Spleen (tissue), 11 donors: ENCODE measurements around the gene PCBP3. TPM values are rescaled to one million over a fixed set of nuclear protein-coding genes. Genes with fewer than 3 reads are reported as not detected.
"Not testable (repeated sequence)": the region's sequence is repeated elsewhere in the genome, so short reads cannot be mapped to it uniquely, and the experiment has no call there.

Source experiments
- DNase-seq: peaks from one replicate; pipeline ENCODE4 v3.0.0-alpha.2; 2020
- H3K27ac ChIP-seq, 8 donors: fragments of 200-600 bp; sonication (generic) in 7 of 8; 1 replicate in 4 of 8; 2 replicates in 4 of 8; pipeline versions ENCODE4 v1.5.0 to v1.8.0; 2016 to 2021; ENCODE audit warnings: inconsistent platforms in 4 of 8, mild to moderate bottlenecking in 4 of 8, moderate library complexity in 1 of 8
- H3K27me3 ChIP-seq, 7 donors: fragments of 200-600 bp; sonication (generic) in 6 of 7; replicated peaks in 1 of 7; 1 replicate in 4 of 7; 2 replicates in 3 of 7; pipeline versions ENCODE4 v1.5.0 to v1.8.0; 2016 to 2021; ENCODE audit warnings: inconsistent platforms in 3 of 7, mild to moderate bottlenecking in 1 of 7
- H3K36me3 ChIP-seq, 6 donors: fragments of 200-600 bp; sonication (generic) in 5 of 6; 1 replicate in 4 of 6; 2 replicates in 2 of 6; pipeline versions ENCODE4 v1.5.0 to v1.8.0; 2016 to 2021; ENCODE audit warnings: inconsistent platforms in 2 of 6
- H3K4me1 ChIP-seq, 6 donors: fragments of 200-600 bp; sonication (generic) in 5 of 6; 1 replicate in 3 of 6; 2 replicates in 3 of 6; pipeline versions ENCODE4 v1.5.0 to v1.8.0; 2016 to 2021; ENCODE audit warnings: inconsistent platforms in 3 of 6
- H3K4me3 ChIP-seq, 8 donors: fragments of 200-600 bp; sonication (generic) in 7 of 8; 1 replicate in 4 of 8; 2 replicates in 4 of 8; pipeline versions ENCODE4 v1.5.0 to v1.8.0; 2016 to 2021; ENCODE audit warnings: inconsistent platforms in 4 of 8, mild to moderate bottlenecking in 4 of 8, moderate library complexity in 2 of 8
- H3K9me3 ChIP-seq, 8 donors: fragments of 200-600 bp; sonication (generic) in 7 of 8; 1 replicate in 4 of 8; 2 replicates in 4 of 8; pipeline versions ENCODE4 v1.5.0 to v1.8.0; 2016 to 2021; ENCODE audit warnings: inconsistent platforms in 4 of 8
- POLR2A ChIP-seq, 3 donors: fragments of 450-650 bp; IDR thresholded peaks; one replicate each; pipeline ENCODE4 v1.5.1; 2017; ENCODE audit warnings: antibody characterized with exemption in 3 of 3, mild to moderate bottlenecking in 1 of 3
- POLR2AphosphoS5 ChIP-seq, 3 donors: sonication (generic); formaldehyde crosslinking; IDR thresholded peaks; one replicate each; pipeline ENCODE4 v1.5.1; 2017; ENCODE audit warnings: antibody characterized with exemption in 3 of 3
- WGBS, 5 donors: extraction: QIAGEN DNeasy Blood & Tissue Kit in 3 of 5; methylation state at CpG; one replicate each; pipeline versions ENCODE4 v1.1.5 to v1.1.7; 2013 to 2018; 5-methylcytosine and 5-hydroxymethylcytosine counted together
- intact Hi-C: fragments of 100-400 bp; cut with DNase I; formaldehyde crosslinking; loops from one replicate; pipeline ENCODE4 v1.15.0; 2023; ENCODE audit warnings: low total_unique reads
- polyA plus RNA-seq, 3 donors: library from polyadenylated mRNA; stranded (reverse); fragments of 200-250 nt; gene quantifications; one replicate each; pipeline ENCODE4 v1.2.1, GENCODE V29; 2013
- total RNA-seq, 7 donors: library from RNA; depleted of rRNA in 3 of 7; stranded (reverse); fragments of >200 nt in 3 of 7; fragmentation: NEBNext Ultra II Directional in 4 of 7; extraction: Animal tissue kit (Norgen Biotek cat#: 25700) in 4 of 7; gene quantifications; one replicate each; pipeline versions ENCODE4 v1.1.0 to v1.2.1, GENCODE V29; 2016 to 2021
- TF ChIP-seq, protein P1 (sequence below), 11 experiments: fragments of 200-600 bp in 7 of 11; fragments of 450-650 bp in 4 of 11; sonication (generic) in 4 of 11; IDR thresholded peaks in 8 of 11; conservative IDR thresholded peaks in 3 of 11; 1 replicate in 7 of 11; 2 replicates in 4 of 11; pipeline versions ENCODE4 v1.4.0 to v1.8.0; 2016 to 2021; ENCODE audit warnings: antibody characterized with exemption in 11 of 11, inconsistent platforms in 4 of 11, mild to moderate bottlenecking in 1 of 11
- donor health status: healthy with polysubstance abuse.
- donor health status: DM: no; HTN: no; CAD: no; lungs with moderate emphysema.
- donor health status: DM: no; HTN: no; CAD: no.
- donor health status: Bipolar disorder and iron deficiency.
- donor health status: healthy.
- donor health status: DM: no; HTN: no; CAD: no.
- donor health status: DM: yes; HTN: yes; CAD: no.

Gene PCBP3
- total and polyA plus RNA-seq, 10 donors, result 4.2 to 31.6 (median 15.2) TPM

DNA sequence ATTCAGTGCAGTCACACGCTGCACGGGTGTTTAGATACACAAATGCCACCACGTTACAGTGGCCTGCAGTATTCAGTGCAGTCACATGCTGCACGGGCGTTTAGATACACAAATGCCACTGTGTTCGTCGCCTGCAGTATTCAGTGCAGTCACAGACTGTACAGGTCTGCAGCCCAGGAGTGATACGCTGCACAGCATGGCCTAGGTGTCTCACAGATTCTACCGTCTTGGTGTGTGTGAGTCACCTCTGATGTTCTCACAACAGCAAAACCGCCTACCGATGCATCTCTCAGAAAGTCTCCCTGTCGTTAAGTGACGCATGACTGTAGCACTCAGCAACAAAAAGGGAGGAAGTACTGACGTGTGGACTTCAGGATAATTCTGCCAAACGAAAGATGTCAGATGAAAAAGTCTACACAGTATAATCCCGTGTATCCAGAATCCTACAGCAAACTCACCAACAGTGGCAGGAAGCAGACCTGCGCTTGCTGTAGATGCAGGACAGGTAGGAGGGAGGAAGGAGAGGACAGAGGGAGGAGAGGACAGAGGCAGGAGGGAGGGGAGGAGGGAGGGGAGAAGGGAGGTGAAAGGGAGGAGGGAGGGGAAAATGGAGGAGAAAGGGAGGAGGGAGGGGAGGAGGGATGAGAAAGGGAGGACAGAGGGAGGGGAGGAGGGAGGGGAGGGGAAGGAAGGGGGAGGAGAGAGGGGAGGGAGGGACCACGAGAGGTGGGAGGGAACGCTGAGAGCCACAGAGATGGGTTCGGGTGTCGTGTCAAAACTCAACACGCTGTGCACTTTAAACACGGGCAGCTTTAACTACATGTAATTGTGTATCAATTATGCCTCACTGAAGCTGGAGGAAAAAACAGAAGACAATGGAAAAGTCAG is 36.3 kb upstream of the PCBP3 start:
- 64 to 71% (median 70%) methylated on average over 23 of the region's 23 CpGs for WGBS, 5 donors
- TF ChIP-seq, protein P1, sequence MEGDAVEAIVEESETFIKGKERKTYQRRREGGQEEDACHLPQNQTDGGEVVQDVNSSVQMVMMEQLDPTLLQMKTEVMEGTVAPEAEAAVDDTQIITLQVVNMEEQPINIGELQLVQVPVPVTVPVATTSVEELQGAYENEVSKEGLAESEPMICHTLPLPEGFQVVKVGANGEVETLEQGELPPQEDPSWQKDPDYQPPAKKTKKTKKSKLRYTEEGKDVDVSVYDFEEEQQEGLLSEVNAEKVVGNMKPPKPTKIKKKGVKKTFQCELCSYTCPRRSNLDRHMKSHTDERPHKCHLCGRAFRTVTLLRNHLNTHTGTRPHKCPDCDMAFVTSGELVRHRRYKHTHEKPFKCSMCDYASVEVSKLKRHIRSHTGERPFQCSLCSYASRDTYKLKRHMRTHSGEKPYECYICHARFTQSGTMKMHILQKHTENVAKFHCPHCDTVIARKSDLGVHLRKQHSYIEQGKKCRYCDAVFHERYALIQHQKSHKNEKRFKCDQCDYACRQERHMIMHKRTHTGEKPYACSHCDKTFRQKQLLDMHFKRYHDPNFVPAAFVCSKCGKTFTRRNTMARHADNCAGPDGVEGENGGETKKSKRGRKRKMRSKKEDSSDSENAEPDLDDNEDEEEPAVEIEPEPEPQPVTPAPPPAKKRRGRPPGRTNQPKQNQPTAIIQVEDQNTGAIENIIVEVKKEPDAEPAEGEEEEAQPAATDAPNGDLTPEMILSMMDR (IDR thresholded peaks at IDR 0.05 in 8 of 11, conservative IDR thresholded peaks at IDR 0.05 in 3 of 11), result no peak
- TF ChIP-seq POLR2AphosphoS5 (IDR thresholded peaks at IDR 0.05) (no peak), POLR2A (IDR thresholded peaks at IDR 0.05) (no peak)
- no peak overlapping the region for H3K27ac ChIP-seq
- no peak for DNase-seq
- H3K4me1 ChIP-seq, result no peaks in the 10 kb centered on the region
- no peak overlapping the region for H3K4me3 ChIP-seq
- intact Hi-C loops, result no loop called here
- H3K36me3 ChIP-seq, result peaks cover 0 to 4% (median 0%) of the 10 kb centered on the region in 6 donors
- H3K27me3 ChIP-seq, result peaks cover 0 to 9% (median 0%) of the 10 kb centered on the region in 7 donors
- peaks cover 0 to 25% (median 25%) of the 10 kb centered on the region in 8 donors for H3K9me3 ChIP-seq

DNA sequence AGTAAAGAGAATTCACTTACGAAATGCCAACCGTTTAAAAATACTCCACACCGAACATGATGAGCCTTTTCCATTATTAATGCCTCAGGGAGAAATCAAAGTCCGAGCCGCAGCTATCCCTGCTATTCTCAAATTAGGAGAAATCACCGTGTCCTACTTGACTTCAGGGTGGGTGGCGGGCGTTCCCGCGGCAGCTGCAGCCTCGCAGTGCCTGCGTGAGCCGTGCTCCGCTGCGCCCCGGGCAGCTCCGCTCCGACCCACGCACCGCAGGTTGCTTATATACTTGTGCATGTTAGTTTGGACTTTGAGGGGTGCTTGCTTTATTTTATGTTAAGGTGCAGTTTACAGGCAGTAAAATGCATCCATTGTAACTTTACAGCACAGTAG is 35.6 kb upstream of the PCBP3 start:
- no peak for TF ChIP-seq POLR2A (IDR thresholded peaks at IDR 0.05)
- TF ChIP-seq, protein P1 (IDR thresholded peaks at IDR 0.05 in 8 of 11, conservative IDR thresholded peaks at IDR 0.05 in 3 of 11), result no peak
- no peak for TF ChIP-seq POLR2AphosphoS5 (IDR thresholded peaks at IDR 0.05)
- H3K36me3 ChIP-seq, result peaks cover 0 to 6% (median 0%) of the 10 kb centered on the region in 6 donors
- WGBS, 5 donors, result 88 to 94% (median 90%) methylated on average over 20 of the region's 20 CpGs
- no peak overlapping the region for H3K4me3 ChIP-seq
- H3K4me1 ChIP-seq, result no peaks in the 10 kb centered on the region
- no peak overlapping the region for H3K27ac ChIP-seq
- peaks cover 0 to 19% (median 18%) of the 10 kb centered on the region in 8 donors for H3K9me3 ChIP-seq
- intact Hi-C loops, result no loop called here
- H3K27me3 ChIP-seq, result peaks cover 0 to 13% (median 0%) of the 10 kb centered on the region in 7 donors
- peak; percentile 44 for DNase-seq

DNA sequence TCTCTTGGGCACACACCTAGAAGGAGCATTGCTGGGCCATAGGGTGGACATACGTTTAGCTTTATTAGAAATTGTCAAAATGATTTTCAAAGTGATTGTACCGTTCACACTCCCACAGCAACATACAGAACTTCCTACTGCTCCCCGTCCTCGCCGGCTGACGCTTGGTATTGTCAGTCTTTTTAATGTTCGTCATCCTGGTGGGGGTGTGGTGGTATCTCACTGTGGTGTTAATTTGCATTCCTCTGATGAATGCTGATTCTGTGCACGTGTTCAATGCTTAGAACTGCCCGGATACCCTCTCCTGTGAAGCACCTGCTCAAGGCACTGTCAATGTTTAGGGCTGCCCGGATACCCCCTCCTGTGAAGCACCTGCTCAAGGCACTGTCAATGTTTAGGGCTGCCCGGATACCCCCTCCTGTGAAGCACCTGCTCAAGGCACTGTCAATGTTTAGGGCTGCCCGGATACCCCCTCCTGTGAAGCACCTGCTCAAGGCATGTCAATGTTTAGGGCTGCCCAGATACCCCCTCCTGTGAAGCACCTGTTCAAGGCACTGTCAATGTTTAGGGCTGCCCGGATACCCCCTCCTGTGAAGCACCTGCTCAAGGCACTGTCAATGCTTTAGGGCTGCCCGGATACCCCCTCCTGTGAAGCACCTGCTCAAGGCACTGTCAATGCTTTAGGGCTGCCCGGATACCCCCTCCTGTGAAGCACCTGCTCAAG is 34.6 kb upstream of the PCBP3 start:
- intact Hi-C loops, H3K9me3 ChIP-seq, H3K4me3 ChIP-seq, H3K36me3 ChIP-seq, H3K27ac ChIP-seq, H3K4me1 ChIP-seq: not testable (repeated sequence)
- peak; percentile 31 for DNase-seq
- 71 to 80% (median 73%) methylated on average over 12 to 15 of the region's 15 CpGs for WGBS, 5 donors
- H3K27me3 ChIP-seq, result peaks cover 0 to 13% (median 0%) of the 10 kb centered on the region in 7 donors

DNA sequence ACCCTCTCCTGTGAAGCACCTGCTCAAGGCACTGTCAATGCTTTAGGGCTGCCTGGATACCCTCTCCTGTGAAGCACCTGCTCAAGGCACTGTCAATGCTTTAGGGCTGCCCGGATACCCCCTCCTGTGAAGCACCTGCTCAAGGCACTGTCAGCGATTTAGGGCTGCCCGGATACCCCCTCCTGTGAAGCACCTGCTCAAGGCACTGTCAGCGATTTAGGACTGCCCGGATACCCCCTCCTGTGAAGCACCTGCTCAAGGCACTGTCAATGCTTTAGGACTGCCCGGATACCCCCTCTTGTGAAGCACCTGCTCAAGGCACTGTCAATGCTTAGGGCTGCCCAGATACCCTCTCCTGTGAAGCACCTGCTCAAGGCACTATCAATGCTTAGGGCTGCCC is 33.9 kb upstream of the PCBP3 start:
- intact Hi-C loops, H3K4me3 ChIP-seq, H3K27ac ChIP-seq, H3K36me3 ChIP-seq, H3K9me3 ChIP-seq: not testable (repeated sequence)
- peak; percentile 39 for DNase-seq
- H3K4me1 ChIP-seq, result peaks cover 0 to 12% (median 0%) of the 10 kb centered on the region in 6 donors
- H3K27me3 ChIP-seq, result peaks cover 0 to 13% (median 0%) of the 10 kb centered on the region in 7 donors
- 68 to 95% (median 90%) methylated on average over 5 to 6 of the region's 6 CpGs for WGBS, 5 donors

DNA sequence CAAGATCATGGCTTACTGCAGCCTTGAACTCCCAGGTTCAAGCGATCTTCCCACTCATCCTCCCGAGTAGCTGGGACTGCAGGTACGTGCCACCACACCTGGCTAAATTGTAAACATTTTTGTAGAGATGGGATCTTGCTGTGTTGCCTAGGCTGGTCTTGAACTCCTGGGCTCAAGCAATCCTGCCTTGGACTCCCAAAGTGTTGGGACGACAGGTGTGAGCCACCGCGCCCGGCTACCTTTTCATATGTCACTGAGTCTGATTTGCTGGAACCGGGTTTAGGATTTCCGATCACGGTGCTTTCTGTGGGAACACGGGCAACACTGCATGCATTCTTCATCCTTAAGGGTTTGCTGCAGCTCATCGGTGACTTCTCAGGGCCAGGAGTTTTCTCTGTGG is 32.2 kb upstream of the PCBP3 start:
- no peak for TF ChIP-seq POLR2AphosphoS5 (IDR thresholded peaks at IDR 0.05)
- TF ChIP-seq, protein P1 (IDR thresholded peaks at IDR 0.05 in 8 of 11, conservative IDR thresholded peaks at IDR 0.05 in 3 of 11), result no peak
- Histone ChIP-seq H3K27me3 (peaks cover 0 to 17% (median 0%) of the 10 kb centered on the region in 7 donors), H3K36me3 (peaks cover 0 to 6% (median 0%) of the 10 kb centered on the region in 6 donors), H3K27ac (no peak overlapping the region), H3K4me1 (peaks cover 0 to 29% (median 5%) of the 10 kb centered on the region in 6 donors), H3K9me3 (no peaks in the 10 kb centered on the region), H3K4me3 (no peak overlapping the region)
- intact Hi-C loops, result no loop called here
- DNase-seq, result peak; percentile 58
- 89 to 95% (median 91%) methylated on average over 12 of the region's 12 CpGs for WGBS, 5 donors
